Esophagus muscularis mucosa (tissue), 4 donors: ENCODE data around the gene CDADC1. TPM values are rescaled to one million over a fixed set of nuclear protein-coding genes. Genes with fewer than 3 reads are reported as not detected.
A peak's percentile ranks its signal among the peaks of the same experiment; 100 is the strongest.
"Not testable (repeated sequence)": the region's sequence is repeated elsewhere in the genome, so short reads cannot be mapped to it uniquely, and the experiment has no call there.

Experiments used
- DNase-seq: peaks from one replicate; pipeline ENCODE4 v3.0.0-alpha.2; 2017; ENCODE audit errors: extremely low spot score
- H3K27ac ChIP-seq, 4 donors: fragments of 200-600 bp; sonication (generic); replicated peaks in 1 of 4; 1 replicate in 3 of 4; 2 replicates in 1 of 4; pipeline ENCODE4 v1.5.1; 2016 to 2019; ENCODE audit warnings: mild to moderate bottlenecking in 1 of 4
- H3K27me3 ChIP-seq, 4 donors: fragments of 200-600 bp; sonication (generic); one replicate each; pipeline versions ENCODE4 v1.5.1 to v1.6.0; 2016 to 2019
- H3K36me3 ChIP-seq, 4 donors: fragments of 200-600 bp; sonication (generic); one replicate each; pipeline ENCODE4 v1.5.1; 2016 to 2019
- H3K4me1 ChIP-seq, 4 donors: fragments of 200-600 bp; sonication (generic); one replicate each; pipeline ENCODE4 v1.5.1; 2016 to 2019
- H3K4me3 ChIP-seq, 4 donors: fragments of 200-600 bp; sonication (generic); 1 replicate in 2 of 4; 2 replicates in 2 of 4; pipeline ENCODE4 v1.5.1; 2016 to 2019; ENCODE audit warnings: mild to moderate bottlenecking in 4 of 4, moderate library complexity in 1 of 4
- H3K9me3 ChIP-seq, 4 donors: fragments of 200-600 bp; sonication (generic); 1 replicate in 3 of 4; 2 replicates in 1 of 4; pipeline ENCODE4 v1.5.1; 2016 to 2019
- CTCF ChIP-seq, 3 experiments: fragments of 200-600 bp in 2 of 3; fragments of 450-650 bp in 1 of 3; sonication (generic) in 2 of 3; IDR thresholded peaks; one replicate each; pipeline ENCODE4 v1.5.1; 2017 to 2019; ENCODE audit warnings: antibody characterized with exemption in 3 of 3, mild to moderate bottlenecking in 2 of 3, moderate library complexity in 1 of 3
- EP300 ChIP-seq: sonication (generic); formaldehyde crosslinking; IDR thresholded peaks from one replicate; pipeline ENCODE4 v1.6.1; 2017; ENCODE audit warnings: antibody characterized with exemption
- POLR2A ChIP-seq: fragments of 450-650 bp; IDR thresholded peaks from one replicate; pipeline ENCODE4 v1.6.1; 2017; ENCODE audit warnings: antibody characterized with exemption, moderate library complexity, mild to moderate bottlenecking, low read depth
- POLR2AphosphoS5 ChIP-seq, 2 donors: sonication (generic); formaldehyde crosslinking; IDR thresholded peaks; one replicate each; pipeline ENCODE4 v1.6.1; 2017; ENCODE audit warnings: antibody characterized with exemption in 2 of 2
- WGBS: methylation state at CpG from one replicate; pipeline ENCODE4 v1.1.5; 2018; 5-methylcytosine and 5-hydroxymethylcytosine counted together
- intact Hi-C: fragments of 100-400 bp; cut with DNase I; formaldehyde crosslinking; loops from one replicate; pipeline ENCODE4 v1.15.1; 2023
- total RNA-seq, 4 donors: library from RNA; depleted of rRNA; stranded (reverse); fragments of >200 nt; gene quantifications; one replicate each; pipeline versions ENCODE4 v1.1.0 to v1.2.1, GENCODE V29; 2016

The CDADC1 gene
- total RNA-seq, 4 donors from 2014 or later = 6.2 to 7.5 (median 6.5) TPM

- Histone ChIP-seq H3K36me3 (peaks cover 0 to 35% (median 15%) of the 10 kb centered on the region in 4 donors), H3K9me3 (no peaks in the 10 kb centered on the region), H3K4me1 (peaks cover 0 to 10% (median 9%) of the 10 kb centered on the region in 4 donors), H3K27me3 (no peaks in the 10 kb centered on the region), H3K4me3 (no peak overlapping the region), H3K27ac (no peak overlapping the region)
- WGBS = 87% methylated on average over 1 of the region's 1 CpG
- no peak for TF ChIP-seq POLR2A
- no peak for TF ChIP-seq POLR2AphosphoS5 (IDR thresholded peaks at IDR 0.05)
- no peak for TF ChIP-seq EP300
- no peak for TF ChIP-seq CTCF (IDR thresholded peaks at IDR 0.05)
- DNase-seq = no peak
- intact Hi-C loops = no loop called here
These were observed 40.3 kb downstream of the CDADC1 start for GRCh38 chr13:49287995-49288394.

- intact Hi-C loops = no loop called here
- Histone ChIP-seq H3K36me3 (peaks cover 0 to 35% (median 15%) of the 10 kb centered on the region in 4 donors), H3K9me3 (no peaks in the 10 kb centered on the region), H3K4me1 (peaks cover 0 to 15% (median 13%) of the 10 kb centered on the region in 4 donors), H3K4me3 (no peak overlapping the region), H3K27ac (no peak overlapping the region), H3K27me3 (no peaks in the 10 kb centered on the region)
- TF ChIP-seq POLR2A (no peak), POLR2AphosphoS5 (IDR thresholded peaks at IDR 0.05) (no peak), EP300 (no peak), CTCF (IDR thresholded peaks at IDR 0.05) (no peak)
- no peak for DNase-seq
These were observed 40.7 kb downstream of the CDADC1 start for GRCh38 chr13:49288458-49288857.

GRCh38 chr13:49292742-49293486 lies 45.2 kb downstream of the CDADC1 start:
- no peak for DNase-seq
- Histone ChIP-seq H3K36me3 (peaks cover 0 to 8% (median 2%) of the 10 kb centered on the region in 4 donors), H3K4me3 (no peak overlapping the region), H3K4me1 (peaks cover 0 to 24% (median 14%) of the 10 kb centered on the region in 4 donors), H3K9me3 (no peaks in the 10 kb centered on the region), H3K27ac (peak overlapping the region in 1 of 4 donors; percentile 42), H3K27me3 (no peaks in the 10 kb centered on the region)
- intact Hi-C loops = no loop called here
- WGBS = 25% methylated on average over 6 of the region's 6 CpGs
- TF ChIP-seq POLR2AphosphoS5 (IDR thresholded peaks at IDR 0.05) = peak; percentile 47 to 55
- TF ChIP-seq EP300 = no peak

- WGBS = 97% methylated on average over 6 of the region's 6 CpGs
- H3K4me3 ChIP-seq, DNase-seq, H3K9me3 ChIP-seq, H3K27me3 ChIP-seq, intact Hi-C loops, H3K36me3 ChIP-seq: not testable (repeated sequence)
- H3K4me1 ChIP-seq = peaks cover 0 to 24% (median 14%) of the 10 kb centered on the region in 4 donors
- peak overlapping the region in 1 of 4 donors; percentile 37 for H3K27ac ChIP-seq
These were observed 47.0 kb downstream of the CDADC1 start for GRCh38 chr13:49294723-49295122.

- Histone ChIP-seq H3K4me3 (no peak overlapping the region), H3K9me3 (no peaks in the 10 kb centered on the region), H3K27me3 (no peaks in the 10 kb centered on the region), H3K27ac (peak overlapping the region in 1 of 4 donors; percentile 37), H3K4me1 (peaks cover 0 to 24% (median 14%) of the 10 kb centered on the region in 4 donors), H3K36me3 (peaks cover 0 to 4% (median 0%) of the 10 kb centered on the region in 4 donors)
- WGBS = 57% methylated on average over 6 of the region's 6 CpGs
- no peak for DNase-seq
- no peak for TF ChIP-seq POLR2A
- TF ChIP-seq POLR2AphosphoS5 (IDR thresholded peaks at IDR 0.05) = no peak
- no peak for TF ChIP-seq CTCF (IDR thresholded peaks at IDR 0.05)
- intact Hi-C loops = no loop called here
These were observed 47.5 kb downstream of the CDADC1 start for GRCh38 chr13:49295244-49295643.
